CD4-positive, CD25-positive, alpha-beta regulatory T cell (primary cell): ENCODE results near the gene VDAC2. TPM values are rescaled to one million over a fixed set of nuclear protein-coding genes. Genes with fewer than 3 reads are reported as not detected.
"Not testable (repeated sequence)": the region's sequence is repeated elsewhere in the genome, so short reads cannot be mapped to it uniquely, and the experiment has no call there.

Experiments used
- ATAC-seq, 2 donors: fragments of 150-1000 bp; cut with Tn5 transposase; one replicate each; pipeline ENCODE4 v1.10.0; 2021; ENCODE audit warnings: low read depth in 2 of 2, moderate number of reproducible peaks in 2 of 2, moderate library complexity in 1 of 2
- DNase-seq, 3 donors: peaks; one replicate each; pipeline versions ENCODE4 v3.0.0 to v3.0.0-alpha.2; 2012 to 2022; ENCODE audit warnings: mixed read lengths in 1 of 3
- H3K27ac ChIP-seq: one replicate; pipeline ENCODE4 v1.7.0; 2013; ENCODE audit warnings: mild to moderate bottlenecking, low read length; ENCODE audit not compliant: insufficient read depth, poor library complexity, severe bottlenecking
- H3K27me3 ChIP-seq: one replicate; pipeline ENCODE4 v1.7.0; 2013; ENCODE audit warnings: low read length; ENCODE audit not compliant: control insufficient read depth, insufficient read depth
- H3K36me3 ChIP-seq: one replicate; pipeline ENCODE4 v1.7.0; 2013; ENCODE audit warnings: mild to moderate bottlenecking, low read length, moderate library complexity; ENCODE audit not compliant: control insufficient read depth, insufficient read depth
- H3K4me1 ChIP-seq: 2 replicates; pipeline ENCODE4 v1.7.0; 2013; ENCODE audit warnings: mild to moderate bottlenecking, low read length; ENCODE audit not compliant: insufficient read depth, control insufficient read depth, poor library complexity, severe bottlenecking
- H3K4me3 ChIP-seq: one replicate; pipeline ENCODE4 v1.7.0; 2013; ENCODE audit warnings: low read depth, mild to moderate bottlenecking, low read length, moderate library complexity
- H3K9me3 ChIP-seq, 2 experiments: 1 replicate in 1 of 2; 2 replicates in 1 of 2; pipeline ENCODE4 v1.7.0; 2013; ENCODE audit warnings: low read length in 2 of 2, mild to moderate bottlenecking in 1 of 2, moderate library complexity in 1 of 2; ENCODE audit not compliant: control insufficient read depth in 2 of 2
- H3K27ac Mint-ChIP-seq, 3 donors: one replicate each; pipeline ENCODE4 v1.8.0; 2020 to 2022; ENCODE audit warnings: mild to moderate bottlenecking in 3 of 3, mixed read lengths in 3 of 3, moderate library complexity in 2 of 3
- H3K27me3 Mint-ChIP-seq: one replicate; pipeline ENCODE4 v1.8.0; 2022; ENCODE audit warnings: mild to moderate bottlenecking, mixed read lengths
- H3K36me3 Mint-ChIP-seq: one replicate; pipeline ENCODE4 v1.8.0; 2020; ENCODE audit warnings: mixed read lengths
- H3K4me1 Mint-ChIP-seq, 4 donors: one replicate each; pipeline ENCODE4 v1.8.0; 2020 to 2022; ENCODE audit warnings: mixed read lengths in 4 of 4, mild to moderate bottlenecking in 1 of 4
- H3K4me3 Mint-ChIP-seq, 4 donors: one replicate each; pipeline ENCODE4 v1.8.0; 2020 to 2022; ENCODE audit warnings: mild to moderate bottlenecking in 4 of 4, mixed read lengths in 4 of 4, moderate library complexity in 3 of 4
- H3K9me3 Mint-ChIP-seq, 7 donors: one replicate each; pipeline ENCODE4 v1.8.0; 2020 to 2022; ENCODE audit warnings: mixed read lengths in 7 of 7, mild to moderate bottlenecking in 3 of 7, moderate library complexity in 2 of 7
- polyA plus RNA-seq, 4 donors: library from polyadenylated mRNA; unstranded; fragments of 300-500 nt; fragmentation: Illumina TruSeq; gene quantifications; one replicate each; pipeline ENCODE4 v1.2.3, GENCODE V29; 2021
- total RNA-seq: library from RNA; stranded (reverse); gene quantifications from one replicate; pipeline ENCODE4 v1.2.3, GENCODE V29; 2022

VDAC2 gene
- total and polyA plus RNA-seq, 5 donors from 2014 or later, result 110 to 201 (median 159) TPM

GRCh38 chr10:75201793-75202307 is 8.7 kb upstream of the VDAC2 start:
- no peaks in the 10 kb centered on the region for H3K36me3 ChIP-seq
- no peak overlapping the region for H3K27ac ChIP-seq
- H3K27me3 ChIP-seq, result no peaks in the 10 kb centered on the region
- no peaks in the 10 kb centered on the region for H3K4me1 ChIP-seq
- Mint-ChIP-seq H3K27ac (no peak overlapping the region), H3K27me3 (no peaks in the 10 kb centered on the region), H3K36me3 (no peaks in the 10 kb centered on the region), H3K4me3 (no peak overlapping the region), H3K9me3 (peaks cover 0 to 1% (median 0%) of the 10 kb centered on the region in 7 donors), H3K4me1 (peaks cover 0 to 8% (median 0%) of the 10 kb centered on the region in 4 donors)
- no peaks in the 10 kb centered on the region for H3K9me3 ChIP-seq
- no peak overlapping the region for H3K4me3 ChIP-seq
- DNase-seq (no peak), ATAC-seq (no peak)

GRCh38 chr10:75202321-75203045 is 8.1 kb upstream of the VDAC2 start:
- no peak for ATAC-seq
- peaks cover 0 to 8% (median 0%) of the 10 kb centered on the region in 4 donors for H3K4me1 Mint-ChIP-seq
- no peaks in the 10 kb centered on the region for H3K27me3 Mint-ChIP-seq
- H3K9me3 Mint-ChIP-seq, result peaks cover 0 to 1% (median 0%) of the 10 kb centered on the region in 7 donors
- no peak for DNase-seq
- no peaks in the 10 kb centered on the region for H3K36me3 Mint-ChIP-seq
- H3K36me3 ChIP-seq, result no peaks in the 10 kb centered on the region
- peak overlapping the region in 1 of 4 donors; percentile 21 for H3K4me3 Mint-ChIP-seq
- no peak overlapping the region for H3K27ac ChIP-seq
- H3K4me3 ChIP-seq, result no peak overlapping the region
- H3K9me3 ChIP-seq, result no peaks in the 10 kb centered on the region
- H3K4me1 ChIP-seq, result no peaks in the 10 kb centered on the region
- no peak overlapping the region for H3K27ac Mint-ChIP-seq
- H3K27me3 ChIP-seq, result no peaks in the 10 kb centered on the region

DNA sequence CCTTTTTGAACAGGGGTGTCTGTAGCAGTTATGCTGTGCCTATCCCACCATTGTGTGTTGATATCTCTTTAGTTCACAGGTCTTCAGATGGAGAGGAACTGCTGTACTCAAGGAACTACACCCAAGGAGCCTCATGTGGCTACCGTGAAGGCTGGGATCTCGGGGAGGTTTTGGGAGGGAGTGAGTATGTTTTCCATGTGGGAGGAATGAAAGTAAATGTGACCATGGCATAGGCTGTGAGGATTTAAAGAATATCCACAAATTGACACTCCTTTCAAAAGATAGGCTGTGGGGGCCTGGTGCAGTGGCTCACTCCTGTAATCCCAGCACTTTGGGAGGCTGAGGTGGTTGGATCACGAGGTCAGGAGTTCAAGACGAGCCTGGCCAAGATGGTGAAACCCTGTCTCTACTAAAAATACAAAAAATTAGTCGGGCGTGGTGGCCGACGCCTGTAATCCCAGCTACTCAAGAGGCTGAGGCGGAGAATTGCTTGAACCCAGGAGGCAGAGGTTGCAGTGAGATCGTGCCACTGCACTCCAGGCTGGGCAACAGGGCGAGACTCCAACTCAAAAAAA is 7.5 kb upstream of the VDAC2 start:
- H3K4me3 ChIP-seq, H3K36me3 Mint-ChIP-seq, ATAC-seq, H3K9me3 ChIP-seq, H3K27me3 Mint-ChIP-seq, H3K27ac ChIP-seq, H3K9me3 Mint-ChIP-seq, H3K36me3 ChIP-seq, H3K27me3 ChIP-seq, DNase-seq, H3K4me1 ChIP-seq, H3K27ac Mint-ChIP-seq, H3K4me1 Mint-ChIP-seq: not testable (repeated sequence)
- peak overlapping the region in 1 of 4 donors; percentile 21 for H3K4me3 Mint-ChIP-seq

DNA sequence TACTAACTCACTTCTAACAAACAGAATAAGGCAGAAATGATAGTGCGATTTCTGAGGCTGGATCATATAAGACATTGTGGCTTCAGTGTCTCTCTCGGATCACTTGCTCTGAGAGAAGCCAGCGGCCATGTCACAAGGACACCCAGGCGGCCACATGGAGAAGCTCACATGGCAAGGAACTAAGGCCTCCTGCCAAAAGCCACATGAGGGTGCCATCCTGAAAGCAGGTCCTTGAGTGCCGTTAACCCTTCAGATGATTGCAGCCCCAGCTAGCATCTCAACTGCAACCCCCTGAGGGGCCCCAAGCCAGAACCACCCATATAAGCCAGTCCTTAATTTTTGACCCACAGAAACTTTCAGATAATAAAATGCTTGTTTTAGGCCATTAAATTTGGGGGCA is 6.9 kb upstream of the VDAC2 start:
- peaks cover 0 to 8% (median 0%) of the 10 kb centered on the region in 4 donors for H3K4me1 Mint-ChIP-seq
- H3K36me3 ChIP-seq, result no peaks in the 10 kb centered on the region
- H3K4me1 ChIP-seq, result no peaks in the 10 kb centered on the region
- H3K36me3 Mint-ChIP-seq, result no peaks in the 10 kb centered on the region
- H3K4me3 ChIP-seq, result no peak overlapping the region
- ATAC-seq (no peak), DNase-seq (no peak)
- H3K9me3 Mint-ChIP-seq, result peaks cover 0 to 1% (median 0%) of the 10 kb centered on the region in 7 donors
- peaks cover 4% of the 10 kb centered on the region for H3K27me3 Mint-ChIP-seq
- H3K27me3 ChIP-seq, result no peaks in the 10 kb centered on the region
- H3K27ac Mint-ChIP-seq, result peak overlapping the region in 1 of 3 donors; percentile 46
- H3K9me3 ChIP-seq, result no peaks in the 10 kb centered on the region
- no peak overlapping the region for H3K27ac ChIP-seq
- peak overlapping the region in 1 of 4 donors; percentile 21 for H3K4me3 Mint-ChIP-seq

DNA sequence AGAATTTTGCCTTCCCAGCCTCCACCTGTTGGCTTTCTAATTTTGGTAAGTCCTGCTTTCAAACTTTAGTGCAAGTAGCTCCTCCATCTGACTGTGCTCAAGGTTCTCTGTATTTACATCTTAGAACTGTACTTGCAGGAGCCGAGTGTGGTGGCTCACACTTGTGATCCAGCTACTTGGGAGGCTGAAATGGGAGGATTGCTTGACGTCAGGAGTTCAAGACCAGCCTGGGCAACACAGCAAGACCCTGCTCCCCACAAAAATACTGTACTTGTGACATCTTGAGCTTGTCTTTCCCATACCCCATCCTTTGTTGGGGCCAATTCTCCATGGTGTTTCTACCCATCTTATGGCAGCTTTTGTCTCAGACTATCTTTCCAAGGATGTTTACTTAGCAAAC is 4.7 kb upstream of the VDAC2 start:
- H3K4me1 Mint-ChIP-seq, result peaks cover 0 to 8% (median 4%) of the 10 kb centered on the region in 4 donors
- no peaks in the 10 kb centered on the region for H3K36me3 Mint-ChIP-seq
- H3K9me3 ChIP-seq, result no peaks in the 10 kb centered on the region
- H3K4me3 Mint-ChIP-seq, result no peak overlapping the region
- H3K36me3 ChIP-seq, result no peaks in the 10 kb centered on the region
- peaks cover 0 to 1% (median 0%) of the 10 kb centered on the region in 7 donors for H3K9me3 Mint-ChIP-seq
- no peak overlapping the region for H3K27ac ChIP-seq
- no peaks in the 10 kb centered on the region for H3K27me3 ChIP-seq
- ATAC-seq (no peak), DNase-seq (no peak)
- no peak overlapping the region for H3K4me3 ChIP-seq
- peaks cover 5% of the 10 kb centered on the region for H3K27me3 Mint-ChIP-seq
- peaks cover 10% of the 10 kb centered on the region for H3K4me1 ChIP-seq
- H3K27ac Mint-ChIP-seq, result no peak overlapping the region

- H3K27me3 Mint-ChIP-seq, H3K9me3 ChIP-seq, H3K36me3 ChIP-seq, ATAC-seq, DNase-seq, H3K27me3 ChIP-seq, H3K36me3 Mint-ChIP-seq, H3K9me3 Mint-ChIP-seq, H3K4me3 ChIP-seq, H3K27ac Mint-ChIP-seq, H3K27ac ChIP-seq: not testable (repeated sequence)
- H3K4me1 ChIP-seq, result peaks cover 18% of the 10 kb centered on the region
- H3K4me1 Mint-ChIP-seq, result peaks cover 6 to 11% (median 8%) of the 10 kb centered on the region in 4 donors
- peak overlapping the region in 2 of 4 donors; percentile 78 for H3K4me3 Mint-ChIP-seq
Measured at GRCh38 chr10:75206638-75207037, 4.0 kb upstream of the VDAC2 start.

DNA sequence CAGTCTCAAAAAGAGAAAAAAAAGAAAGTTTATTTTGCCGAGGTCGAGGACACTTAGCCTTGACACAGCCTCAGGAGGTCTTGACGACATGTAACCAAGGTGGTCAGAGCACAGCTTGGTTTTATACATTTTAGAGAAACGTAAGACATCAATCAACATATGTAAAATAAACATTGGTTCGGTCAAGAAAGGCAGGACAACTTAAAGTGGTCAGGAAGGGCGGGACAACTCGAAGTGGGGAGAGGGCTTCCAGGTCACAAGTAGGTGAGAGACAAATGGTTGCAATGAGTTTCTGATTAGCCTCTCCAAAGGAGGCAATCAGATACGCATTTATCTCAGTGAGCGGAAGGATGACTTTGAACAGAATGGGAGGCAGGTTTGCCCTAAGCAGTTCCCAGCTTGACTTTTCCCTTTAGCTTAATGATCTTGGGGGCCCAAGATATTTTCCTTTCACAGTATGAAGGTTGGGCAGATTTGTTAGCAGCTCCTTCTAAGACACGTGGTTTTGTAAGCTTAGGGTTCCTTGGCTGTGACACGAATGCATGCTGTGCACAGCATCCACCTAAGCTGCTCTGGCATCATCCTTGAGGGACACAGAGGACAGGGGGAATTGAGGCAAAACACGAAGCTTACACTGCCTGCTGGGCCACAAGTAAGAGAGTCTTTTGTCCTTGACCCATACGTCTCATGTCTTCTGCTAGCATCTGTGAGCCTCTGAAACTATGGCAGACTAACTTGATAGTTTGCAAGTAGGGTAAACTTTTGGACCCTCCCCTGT is 3.3 kb upstream of the VDAC2 start:
- Mint-ChIP-seq H3K4me3 (peak overlapping the region in 3 of 4 donors; percentile 39 to 78 (median 78)), H3K27me3 (peaks cover 9% of the 10 kb centered on the region), H3K9me3 (peaks cover 0 to 1% (median 0%) of the 10 kb centered on the region in 7 donors), H3K36me3 (peaks cover 3% of the 10 kb centered on the region), H3K27ac (no peak overlapping the region), H3K4me1 (peaks cover 10 to 17% (median 12%) of the 10 kb centered on the region in 4 donors)
- no peaks in the 10 kb centered on the region for H3K9me3 ChIP-seq
- H3K27ac ChIP-seq, result no peak overlapping the region
- ATAC-seq (no peak), DNase-seq (no peak)
- H3K4me3 ChIP-seq, result no peak overlapping the region
- no peaks in the 10 kb centered on the region for H3K27me3 ChIP-seq
- H3K36me3 ChIP-seq, result peaks cover 3% of the 10 kb centered on the region
- peaks cover 24% of the 10 kb centered on the region for H3K4me1 ChIP-seq
